ENCODE results near the gene DNAJC24.

DNA sequence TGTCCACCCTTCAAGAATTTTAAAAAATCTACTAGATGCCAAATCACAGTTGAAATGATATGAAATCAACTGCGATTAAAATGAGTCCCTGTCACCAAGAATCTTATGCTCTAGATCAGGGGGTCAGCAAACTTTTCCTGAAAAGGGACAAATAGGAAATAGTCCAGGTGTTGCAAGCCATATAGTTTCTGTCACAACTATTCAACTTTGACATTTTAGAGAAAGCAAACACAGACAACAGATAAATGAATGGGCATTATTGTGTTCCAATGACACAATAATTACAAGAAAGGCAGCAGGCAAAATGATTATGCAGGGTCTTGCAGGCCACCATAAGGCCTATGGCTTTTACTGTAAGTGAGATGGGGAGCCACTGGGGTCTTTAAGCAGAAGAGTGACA is 81.2 kb downstream of the DNAJC24 start:
- TF ChIP-seq, protein P1, sequence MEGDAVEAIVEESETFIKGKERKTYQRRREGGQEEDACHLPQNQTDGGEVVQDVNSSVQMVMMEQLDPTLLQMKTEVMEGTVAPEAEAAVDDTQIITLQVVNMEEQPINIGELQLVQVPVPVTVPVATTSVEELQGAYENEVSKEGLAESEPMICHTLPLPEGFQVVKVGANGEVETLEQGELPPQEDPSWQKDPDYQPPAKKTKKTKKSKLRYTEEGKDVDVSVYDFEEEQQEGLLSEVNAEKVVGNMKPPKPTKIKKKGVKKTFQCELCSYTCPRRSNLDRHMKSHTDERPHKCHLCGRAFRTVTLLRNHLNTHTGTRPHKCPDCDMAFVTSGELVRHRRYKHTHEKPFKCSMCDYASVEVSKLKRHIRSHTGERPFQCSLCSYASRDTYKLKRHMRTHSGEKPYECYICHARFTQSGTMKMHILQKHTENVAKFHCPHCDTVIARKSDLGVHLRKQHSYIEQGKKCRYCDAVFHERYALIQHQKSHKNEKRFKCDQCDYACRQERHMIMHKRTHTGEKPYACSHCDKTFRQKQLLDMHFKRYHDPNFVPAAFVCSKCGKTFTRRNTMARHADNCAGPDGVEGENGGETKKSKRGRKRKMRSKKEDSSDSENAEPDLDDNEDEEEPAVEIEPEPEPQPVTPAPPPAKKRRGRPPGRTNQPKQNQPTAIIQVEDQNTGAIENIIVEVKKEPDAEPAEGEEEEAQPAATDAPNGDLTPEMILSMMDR (conservative IDR thresholded peaks at IDR 0.05; ENCODE audit: low read depth in 2 of 2), result no peak
- TF ChIP-seq EZH2 (IDR thresholded peaks at IDR 0.05; ENCODE audit: low read depth, unreplicated experiment) (no peak), POLR2AphosphoS5 (IDR thresholded peaks at IDR 0.05; ENCODE audit: low read depth) (no peak), ZNF331 (CRISPR knock-in tag; IDR thresholded peaks at IDR 0.05; ENCODE audit: low read depth) (no peak), CREB1 (CRISPR knock-in tag; IDR thresholded peaks at IDR 0.05; ENCODE audit: low read depth) (no peak), STAT1 (IDR thresholded peaks at IDR 0.05; ENCODE audit: unreplicated experiment) (no peak), EZH2phosphoT487 (IDR thresholded peaks at IDR 0.05; ENCODE audit: unreplicated experiment) (no peak), ZNF114 (CRISPR knock-in tag; IDR thresholded peaks at IDR 0.05) (no peak), NANOG (IDR thresholded peaks at IDR 0.05; ENCODE audit: borderline replicate concordance) (no peak), JUNB (IDR thresholded peaks at IDR 0.05; ENCODE audit: unreplicated experiment) (no peak)
- TF ChIP-seq, protein P2, sequence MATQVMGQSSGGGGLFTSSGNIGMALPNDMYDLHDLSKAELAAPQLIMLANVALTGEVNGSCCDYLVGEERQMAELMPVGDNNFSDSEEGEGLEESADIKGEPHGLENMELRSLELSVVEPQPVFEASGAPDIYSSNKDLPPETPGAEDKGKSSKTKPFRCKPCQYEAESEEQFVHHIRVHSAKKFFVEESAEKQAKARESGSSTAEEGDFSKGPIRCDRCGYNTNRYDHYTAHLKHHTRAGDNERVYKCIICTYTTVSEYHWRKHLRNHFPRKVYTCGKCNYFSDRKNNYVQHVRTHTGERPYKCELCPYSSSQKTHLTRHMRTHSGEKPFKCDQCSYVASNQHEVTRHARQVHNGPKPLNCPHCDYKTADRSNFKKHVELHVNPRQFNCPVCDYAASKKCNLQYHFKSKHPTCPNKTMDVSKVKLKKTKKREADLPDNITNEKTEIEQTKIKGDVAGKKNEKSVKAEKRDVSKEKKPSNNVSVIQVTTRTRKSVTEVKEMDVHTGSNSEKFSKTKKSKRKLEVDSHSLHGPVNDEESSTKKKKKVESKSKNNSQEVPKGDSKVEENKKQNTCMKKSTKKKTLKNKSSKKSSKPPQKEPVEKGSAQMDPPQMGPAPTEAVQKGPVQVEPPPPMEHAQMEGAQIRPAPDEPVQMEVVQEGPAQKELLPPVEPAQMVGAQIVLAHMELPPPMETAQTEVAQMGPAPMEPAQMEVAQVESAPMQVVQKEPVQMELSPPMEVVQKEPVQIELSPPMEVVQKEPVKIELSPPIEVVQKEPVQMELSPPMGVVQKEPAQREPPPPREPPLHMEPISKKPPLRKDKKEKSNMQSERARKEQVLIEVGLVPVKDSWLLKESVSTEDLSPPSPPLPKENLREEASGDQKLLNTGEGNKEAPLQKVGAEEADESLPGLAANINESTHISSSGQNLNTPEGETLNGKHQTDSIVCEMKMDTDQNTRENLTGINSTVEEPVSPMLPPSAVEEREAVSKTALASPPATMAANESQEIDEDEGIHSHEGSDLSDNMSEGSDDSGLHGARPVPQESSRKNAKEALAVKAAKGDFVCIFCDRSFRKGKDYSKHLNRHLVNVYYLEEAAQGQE (IDR thresholded peaks at IDR 0.05; ENCODE audit: unreplicated experiment), result no peak
- TF ChIP-seq, protein P3, sequence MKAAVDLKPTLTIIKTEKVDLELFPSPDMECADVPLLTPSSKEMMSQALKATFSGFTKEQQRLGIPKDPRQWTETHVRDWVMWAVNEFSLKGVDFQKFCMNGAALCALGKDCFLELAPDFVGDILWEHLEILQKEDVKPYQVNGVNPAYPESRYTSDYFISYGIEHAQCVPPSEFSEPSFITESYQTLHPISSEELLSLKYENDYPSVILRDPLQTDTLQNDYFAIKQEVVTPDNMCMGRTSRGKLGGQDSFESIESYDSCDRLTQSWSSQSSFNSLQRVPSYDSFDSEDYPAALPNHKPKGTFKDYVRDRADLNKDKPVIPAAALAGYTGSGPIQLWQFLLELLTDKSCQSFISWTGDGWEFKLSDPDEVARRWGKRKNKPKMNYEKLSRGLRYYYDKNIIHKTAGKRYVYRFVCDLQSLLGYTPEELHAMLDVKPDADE (IDR thresholded peaks at IDR 0.05), result no peak
- TF ChIP-seq, protein P4, sequence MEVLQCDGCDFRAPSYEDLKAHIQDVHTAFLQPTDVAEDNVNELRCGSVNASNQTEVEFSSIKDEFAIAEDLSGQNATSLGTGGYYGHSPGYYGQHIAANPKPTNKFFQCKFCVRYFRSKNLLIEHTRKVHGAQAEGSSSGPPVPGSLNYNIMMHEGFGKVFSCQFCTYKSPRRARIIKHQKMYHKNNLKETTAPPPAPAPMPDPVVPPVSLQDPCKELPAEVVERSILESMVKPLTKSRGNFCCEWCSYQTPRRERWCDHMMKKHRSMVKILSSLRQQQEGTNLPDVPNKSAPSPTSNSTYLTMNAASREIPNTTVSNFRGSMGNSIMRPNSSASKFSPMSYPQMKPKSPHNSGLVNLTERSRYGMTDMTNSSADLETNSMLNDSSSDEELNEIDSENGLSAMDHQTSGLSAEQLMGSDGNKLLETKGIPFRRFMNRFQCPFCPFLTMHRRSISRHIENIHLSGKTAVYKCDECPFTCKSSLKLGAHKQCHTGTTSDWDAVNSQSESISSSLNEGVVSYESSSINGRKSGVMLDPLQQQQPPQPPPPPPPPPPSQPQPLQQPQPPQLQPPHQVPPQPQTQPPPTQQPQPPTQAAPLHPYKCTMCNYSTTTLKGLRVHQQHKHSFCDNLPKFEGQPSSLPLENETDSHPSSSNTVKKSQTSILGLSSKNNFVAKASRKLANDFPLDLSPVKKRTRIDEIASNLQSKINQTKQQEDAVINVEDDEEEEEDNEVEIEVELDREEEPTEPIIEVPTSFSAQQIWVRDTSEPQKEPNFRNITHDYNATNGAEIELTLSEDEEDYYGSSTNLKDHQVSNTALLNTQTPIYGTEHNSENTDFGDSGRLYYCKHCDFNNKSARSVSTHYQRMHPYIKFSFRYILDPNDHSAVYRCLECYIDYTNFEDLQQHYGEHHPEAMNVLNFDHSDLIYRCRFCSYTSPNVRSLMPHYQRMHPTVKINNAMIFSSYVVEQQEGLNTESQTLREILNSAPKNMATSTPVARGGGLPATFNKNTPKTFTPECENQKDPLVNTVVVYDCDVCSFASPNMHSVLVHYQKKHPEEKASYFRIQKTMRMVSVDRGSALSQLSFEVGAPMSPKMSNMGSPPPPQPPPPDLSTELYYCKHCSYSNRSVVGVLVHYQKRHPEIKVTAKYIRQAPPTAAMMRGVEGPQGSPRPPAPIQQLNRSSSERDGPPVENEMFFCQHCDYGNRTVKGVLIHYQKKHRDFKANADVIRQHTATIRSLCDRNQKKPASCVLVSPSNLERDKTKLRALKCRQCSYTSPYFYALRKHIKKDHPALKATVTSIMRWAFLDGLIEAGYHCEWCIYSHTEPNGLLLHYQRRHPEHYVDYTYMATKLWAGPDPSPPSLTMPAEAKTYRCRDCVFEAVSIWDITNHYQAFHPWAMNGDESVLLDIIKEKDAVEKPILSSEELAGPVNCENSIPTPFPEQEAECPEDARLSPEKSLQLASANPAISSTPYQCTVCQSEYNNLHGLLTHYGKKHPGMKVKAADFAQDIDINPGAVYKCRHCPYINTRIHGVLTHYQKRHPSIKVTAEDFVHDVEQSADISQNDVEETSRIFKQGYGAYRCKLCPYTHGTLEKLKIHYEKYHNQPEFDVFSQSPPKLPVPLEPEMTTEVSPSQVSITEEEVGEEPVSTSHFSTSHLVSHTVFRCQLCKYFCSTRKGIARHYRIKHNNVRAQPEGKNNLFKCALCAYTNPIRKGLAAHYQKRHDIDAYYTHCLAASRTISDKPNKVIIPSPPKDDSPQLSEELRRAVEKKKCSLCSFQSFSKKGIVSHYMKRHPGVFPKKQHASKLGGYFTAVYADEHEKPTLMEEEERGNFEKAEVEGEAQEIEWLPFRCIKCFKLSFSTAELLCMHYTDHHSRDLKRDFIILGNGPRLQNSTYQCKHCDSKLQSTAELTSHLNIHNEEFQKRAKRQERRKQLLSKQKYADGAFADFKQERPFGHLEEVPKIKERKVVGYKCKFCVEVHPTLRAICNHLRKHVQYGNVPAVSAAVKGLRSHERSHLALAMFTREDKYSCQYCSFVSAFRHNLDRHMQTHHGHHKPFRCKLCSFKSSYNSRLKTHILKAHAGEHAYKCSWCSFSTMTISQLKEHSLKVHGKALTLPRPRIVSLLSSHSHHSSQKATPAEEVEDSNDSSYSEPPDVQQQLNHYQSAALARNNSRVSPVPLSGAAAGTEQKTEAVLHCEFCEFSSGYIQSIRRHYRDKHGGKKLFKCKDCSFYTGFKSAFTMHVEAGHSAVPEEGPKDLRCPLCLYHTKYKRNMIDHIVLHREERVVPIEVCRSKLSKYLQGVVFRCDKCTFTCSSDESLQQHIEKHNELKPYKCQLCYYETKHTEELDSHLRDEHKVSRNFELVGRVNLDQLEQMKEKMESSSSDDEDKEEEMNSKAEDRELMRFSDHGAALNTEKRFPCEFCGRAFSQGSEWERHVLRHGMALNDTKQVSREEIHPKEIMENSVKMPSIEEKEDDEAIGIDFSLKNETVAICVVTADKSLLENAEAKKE (CRISPR knock-in tag; IDR thresholded peaks at IDR 0.05), result no peak

Measured in GM23338 (cell line).